ENCODE measurements around the gene ARCN1. TPM values are rescaled to one million over a fixed set of nuclear protein-coding genes. Genes with fewer than 3 reads are reported as not detected.
"Not testable (repeated sequence)": the region's sequence is repeated elsewhere in the genome, so short reads cannot be mapped to it uniquely, and the experiment has no call there.

Gene ARCN1
- total and polyA plus RNA-seq, 3 donors from 2014 or later = 107 to 128 (median 107) TPM

- no peak for DNase-seq
- no peaks in the 10 kb centered on the region for H3K27me3 ChIP-seq
- H3K9me3 ChIP-seq = no peaks in the 10 kb centered on the region
- intact Hi-C loops (cut with DNase I; ENCODE audit: low total_unique reads) = no loop called here
- no peak for TF ChIP-seq CTCF (IDR thresholded peaks at IDR 0.05)
- TF ChIP-seq POLR2A (IDR thresholded peaks at IDR 0.05) = no peak
- peak overlapping the region; percentile 96 to 99 for H3K27ac ChIP-seq
- H3K36me3 ChIP-seq (ENCODE audit: low read depth, missing control alignments) = no peaks in the 10 kb centered on the region
- peak overlapping the region; percentile 88 to 98 for H3K4me3 ChIP-seq
- WGBS, 2 donors = 0 to 1% methylated on average over 10 of the region's 10 CpGs
- peaks cover 9% of the 10 kb centered on the region for H3K4me1 ChIP-seq
Measured at GRCh38 chr11:118572981-118573550, 857 bp downstream of the ARCN1 start.

- no peak overlapping the region for H3K27ac ChIP-seq
- H3K9me3 ChIP-seq = no peaks in the 10 kb centered on the region
- TF ChIP-seq CTCF (IDR thresholded peaks at IDR 0.05) (no peak), POLR2A (IDR thresholded peaks at IDR 0.05) (no peak)
- H3K4me1 ChIP-seq = peaks cover 9% of the 10 kb centered on the region
- no peak for DNase-seq
- WGBS, 2 donors = 64 to 71% methylated on average over 7 of the region's 7 CpGs
- no peaks in the 10 kb centered on the region for H3K36me3 ChIP-seq (ENCODE audit: low read depth, missing control alignments)
- no peaks in the 10 kb centered on the region for H3K27me3 ChIP-seq
- no peak overlapping the region for H3K4me3 ChIP-seq
- intact Hi-C loops (cut with DNase I; ENCODE audit: low total_unique reads) = no loop called here
Measured at GRCh38 chr11:118574636-118575035, 2.4 kb downstream of the ARCN1 start.

- H3K27ac ChIP-seq; DNase-seq; H3K36me3 ChIP-seq (ENCODE audit: low read depth, missing control alignments); H3K27me3 ChIP-seq; intact Hi-C loops (cut with DNase I; ENCODE audit: low total_unique reads); H3K4me3 ChIP-seq; H3K4me1 ChIP-seq; H3K9me3 ChIP-seq: not testable (repeated sequence)
Measured at GRCh38 chr11:118577995-118578394, 5.8 kb downstream of the ARCN1 start.

DNA sequence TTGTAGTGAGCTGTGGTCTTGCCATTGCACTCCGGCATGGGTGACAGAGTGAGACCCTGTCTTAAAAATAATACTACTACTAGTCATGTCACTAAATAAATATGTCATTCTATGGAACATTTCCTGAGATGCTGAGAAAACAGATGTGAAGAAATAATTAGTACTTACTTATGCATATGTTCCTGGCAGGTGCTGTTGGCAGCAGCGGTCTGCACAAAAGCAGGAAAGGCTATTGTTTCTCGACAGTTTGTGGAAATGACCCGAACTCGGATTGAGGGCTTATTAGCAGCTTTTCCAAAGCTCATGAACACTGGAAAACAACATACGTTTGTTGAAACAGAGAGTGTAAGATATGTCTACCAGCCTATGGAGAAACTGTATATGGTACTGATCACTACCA is 8.8 kb downstream of the ARCN1 start:
- no peak overlapping the region for H3K4me3 ChIP-seq
- no peak for DNase-seq
- H3K4me1 ChIP-seq = peaks cover under 1% of the 10 kb centered on the region
- peaks cover 3% of the 10 kb centered on the region for H3K36me3 ChIP-seq (ENCODE audit: low read depth, missing control alignments)
- WGBS, 2 donors = 69 to 73% methylated on average over 6 of the region's 6 CpGs
- no peak overlapping the region for H3K27ac ChIP-seq
- H3K9me3 ChIP-seq = no peaks in the 10 kb centered on the region
- no peak for TF ChIP-seq POLR2A (IDR thresholded peaks at IDR 0.05)
- TF ChIP-seq CTCF (IDR thresholded peaks at IDR 0.05) = no peak
- H3K27me3 ChIP-seq = no peaks in the 10 kb centered on the region
- intact Hi-C loops (cut with DNase I; ENCODE audit: low total_unique reads) = no loop called here

DNA sequence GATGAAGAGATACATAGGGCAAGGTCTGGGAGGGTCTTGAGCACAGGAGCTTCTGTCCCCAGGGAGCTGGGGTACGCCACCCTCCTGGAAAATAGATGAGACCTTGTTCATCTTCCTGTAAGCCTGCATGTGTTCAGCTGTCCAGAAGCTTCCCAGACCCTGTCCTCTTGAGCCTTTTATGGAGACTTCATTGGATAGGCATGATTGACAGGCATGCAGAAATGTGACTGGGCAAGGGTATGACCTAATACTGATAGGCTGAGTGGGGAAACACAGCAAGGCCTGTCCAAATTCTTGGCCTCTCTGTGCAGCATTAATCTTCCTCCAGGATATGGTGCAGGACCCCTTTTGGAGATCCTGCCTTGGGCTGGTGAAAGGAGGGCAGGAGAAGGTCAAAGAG is 15.7 kb downstream of the ARCN1 start:
- TF ChIP-seq POLR2A (IDR thresholded peaks at IDR 0.05) (no peak), CTCF (IDR thresholded peaks at IDR 0.05) (no peak)
- Histone ChIP-seq H3K9me3 (no peaks in the 10 kb centered on the region), H3K4me3 (no peak overlapping the region), H3K4me1 (no peaks in the 10 kb centered on the region), H3K36me3 (ENCODE audit: low read depth, missing control alignments) (peaks cover 3% of the 10 kb centered on the region), H3K27me3 (no peaks in the 10 kb centered on the region), H3K27ac (no peak overlapping the region)
- DNase-seq = no peak
- WGBS, 2 donors = 83 to 89% methylated on average over 1 of the region's 1 CpG
- intact Hi-C loops (cut with DNase I; ENCODE audit: low total_unique reads) = no loop called here

All from testis (tissue), 3 donors.